Neural cell (in vitro differentiated cells): ENCODE data around the gene OTX2. TPM values are rescaled to one million over a fixed set of nuclear protein-coding genes. Genes with fewer than 3 reads are reported as not detected.

ENCODE experiments used
- H2AFZ ChIP-seq: fragments of 200-600, 300-800 bp; sonication (generic), shearing (Covaris generic); 2 replicates; pipeline ENCODE4 v1.6.0; 2014; ENCODE audit warnings: low read depth, mild to moderate bottlenecking, antibody characterized with exemption, low read length, moderate library complexity
- H3F3A ChIP-seq: fragments of 200-600 bp; shearing (Covaris generic); 2 replicates; pipeline ENCODE4 v1.6.1; 2016; ENCODE audit warnings: mild to moderate bottlenecking, moderate library complexity, mixed read lengths, antibody characterized with exemption, low read length; ENCODE audit not compliant: insufficient read depth, poor library complexity, severe bottlenecking
- H3K27ac ChIP-seq: fragments of 200-600, 300-800 bp; sonication (generic), shearing (Covaris generic); 2 replicates; pipeline ENCODE4 v1.5.1; 2014; ENCODE audit warnings: mild to moderate bottlenecking, low read length, moderate library complexity
- H3K27me3 ChIP-seq: fragments of 300-800, 200-600 bp; sonication (generic), shearing (Covaris generic); 2 replicates; pipeline ENCODE4 v1.6.0; 2014; ENCODE audit warnings: mild to moderate bottlenecking, low read depth, low read length, moderate library complexity; ENCODE audit not compliant: insufficient read depth
- H3K36me3 ChIP-seq: fragments of 300-800, 200-600 bp; sonication (generic), shearing (Covaris generic); 2 replicates; pipeline ENCODE4 v1.5.1; 2014; ENCODE audit warnings: mild to moderate bottlenecking, antibody characterized with exemption, low read length, moderate library complexity; ENCODE audit not compliant: insufficient read depth
- H3K4me2 ChIP-seq: fragments of 300-800, 200-600 bp; sonication (generic), shearing (Covaris generic); 2 replicates; pipeline ENCODE4 v1.6.0; 2014; ENCODE audit warnings: mild to moderate bottlenecking, low read length
- H3K4me3 ChIP-seq: fragments of 300-800, 200-600 bp; sonication (generic), shearing (Covaris generic); 2 replicates; pipeline ENCODE4 v1.5.1; 2014; ENCODE audit warnings: mild to moderate bottlenecking, low read length, moderate library complexity
- H3K79me2 ChIP-seq: fragments of 200-600 bp; shearing (Covaris generic); replicated peaks from 2 replicates; pipeline ENCODE4 v1.6.0; 2014; ENCODE audit warnings: mild to moderate bottlenecking, low read length, moderate library complexity; ENCODE audit not compliant: insufficient read depth
- H3K9ac ChIP-seq: fragments of 300-800, 200-600 bp; sonication (generic), shearing (Covaris generic); 2 replicates; pipeline ENCODE4 v1.6.1; 2016; ENCODE audit warnings: mild to moderate bottlenecking, low read length, mixed read lengths
- H3K9me2 ChIP-seq: fragments of 200-600 bp; shearing (Covaris generic); 2 replicates; pipeline ENCODE4 v1.6.1; 2016; ENCODE audit warnings: mild to moderate bottlenecking, low read length, mixed read lengths; ENCODE audit not compliant: insufficient read depth
- H3K9me3 ChIP-seq: fragments of 200-600, 300-800 bp; sonication (generic), shearing (Covaris generic); 2 replicates; pipeline ENCODE4 v1.6.1; 2016; ENCODE audit warnings: mild to moderate bottlenecking, mixed run types, low read length, moderate library complexity, mixed read lengths
- H4K20me1 ChIP-seq: fragments of 200-600 bp; shearing (Covaris generic); 2 replicates; pipeline ENCODE4 v1.6.1; 2016; ENCODE audit warnings: mild to moderate bottlenecking, mixed run types; ENCODE audit not compliant: insufficient read depth
- CTCF ChIP-seq: fragments of 450-650 bp; IDR thresholded peaks from 2 replicates; pipeline ENCODE4 v1.5.1; 2014; ENCODE audit warnings: antibody characterized with exemption, mild to moderate bottlenecking, moderate library complexity; ENCODE audit not compliant: poor library complexity, severe bottlenecking
- EP300 ChIP-seq: fragments of 450-650 bp; conservative IDR thresholded peaks from 2 replicates; pipeline ENCODE4 v1.6.1; 2014; ENCODE audit warnings: antibody characterized with exemption, mild to moderate bottlenecking, moderate library complexity; ENCODE audit not compliant: poor library complexity, severe bottlenecking
- EZH2 ChIP-seq: fragments of 200-600, 300-800 bp; shearing (Covaris generic), sonication (generic); IDR thresholded peaks from 2 replicates; pipeline ENCODE4 v1.6.1; 2014; ENCODE audit warnings: antibody characterized with exemption, low read length, borderline replicate concordance, mild to moderate bottlenecking; ENCODE audit not compliant: insufficient read depth, poor library complexity, severe bottlenecking
- MXI1 ChIP-seq: fragments of 450-650 bp; conservative IDR thresholded peaks from 2 replicates; pipeline ENCODE4 v1.6.1; 2014; ENCODE audit warnings: antibody characterized with exemption, mild to moderate bottlenecking; ENCODE audit not compliant: poor library complexity, severe bottlenecking
- POLR2AphosphoS5 ChIP-seq: IDR thresholded peaks from 2 replicates; pipeline ENCODE4 v1.6.1; 2012
- RAD21 ChIP-seq: fragments of 450-650 bp; conservative IDR thresholded peaks from 2 replicates; pipeline ENCODE4 v1.6.1; 2014; ENCODE audit warnings: antibody characterized with exemption, mild to moderate bottlenecking, moderate library complexity
- SMC3 ChIP-seq: fragments of 450-650 bp; conservative IDR thresholded peaks from 2 replicates; pipeline ENCODE4 v1.6.1; 2014; ENCODE audit warnings: antibody characterized with exemption, mild to moderate bottlenecking, moderate library complexity; ENCODE audit not compliant: poor library complexity
- TAF1 ChIP-seq: IDR thresholded peaks from 2 replicates; pipeline ENCODE4 v1.6.1; 2012; ENCODE audit warnings: low read depth
- polyA plus RNA-seq: library from polyadenylated mRNA; depleted of rRNA; stranded (reverse); fragments of >200 nt; gene quantifications from 2 replicates; pipeline ENCODE4 v1.2.3, GENCODE V29; 2014
- TF ChIP-seq, protein P1 (sequence below): IDR thresholded peaks from 2 replicates; pipeline ENCODE4 v1.6.1; 2012; ENCODE audit warnings: borderline replicate concordance

Gene OTX2
- polyA plus RNA-seq, 1 donor from 2014 or later = 2.1 TPM

GRCh38 chr14:56798447-56799342 is 11.6 kb downstream of the OTX2 start:
- TF ChIP-seq MXI1 = no peak
- Histone ChIP-seq H3K4me3 (no peak overlapping the region), H3K9me2 (no peaks in the 10 kb centered on the region), H3K79me2 (peaks cover 21% of the 10 kb centered on the region), H3K27ac (no peak overlapping the region), H3K36me3 (no peaks in the 10 kb centered on the region), H2AFZ (no peak overlapping the region), H3K4me2 (no peak overlapping the region), H3K9ac (no peak overlapping the region), H3K9me3 (peaks cover 5% of the 10 kb centered on the region), H3F3A (no peaks in the 10 kb centered on the region), H4K20me1 (no peaks in the 10 kb centered on the region), H3K27me3 (peaks cover 65% of the 10 kb centered on the region)

- Histone ChIP-seq H3K4me2 (no peak overlapping the region), H3K9me3 (peaks cover 5% of the 10 kb centered on the region), H3K4me3 (no peak overlapping the region), H4K20me1 (no peaks in the 10 kb centered on the region), H3K36me3 (no peaks in the 10 kb centered on the region), H3F3A (no peaks in the 10 kb centered on the region), H3K27ac (no peak overlapping the region), H2AFZ (no peak overlapping the region), H3K9me2 (no peaks in the 10 kb centered on the region), H3K79me2 (peaks cover 21% of the 10 kb centered on the region), H3K9ac (no peak overlapping the region), H3K27me3 (peaks cover 65% of the 10 kb centered on the region)
- TF ChIP-seq EZH2 (no peak), EP300 (no peak), TAF1 (no peak), RAD21 (no peak), POLR2AphosphoS5 (no peak), CTCF (no peak), SMC3 (no peak), MXI1 (no peak)
- TF ChIP-seq, protein P1, sequence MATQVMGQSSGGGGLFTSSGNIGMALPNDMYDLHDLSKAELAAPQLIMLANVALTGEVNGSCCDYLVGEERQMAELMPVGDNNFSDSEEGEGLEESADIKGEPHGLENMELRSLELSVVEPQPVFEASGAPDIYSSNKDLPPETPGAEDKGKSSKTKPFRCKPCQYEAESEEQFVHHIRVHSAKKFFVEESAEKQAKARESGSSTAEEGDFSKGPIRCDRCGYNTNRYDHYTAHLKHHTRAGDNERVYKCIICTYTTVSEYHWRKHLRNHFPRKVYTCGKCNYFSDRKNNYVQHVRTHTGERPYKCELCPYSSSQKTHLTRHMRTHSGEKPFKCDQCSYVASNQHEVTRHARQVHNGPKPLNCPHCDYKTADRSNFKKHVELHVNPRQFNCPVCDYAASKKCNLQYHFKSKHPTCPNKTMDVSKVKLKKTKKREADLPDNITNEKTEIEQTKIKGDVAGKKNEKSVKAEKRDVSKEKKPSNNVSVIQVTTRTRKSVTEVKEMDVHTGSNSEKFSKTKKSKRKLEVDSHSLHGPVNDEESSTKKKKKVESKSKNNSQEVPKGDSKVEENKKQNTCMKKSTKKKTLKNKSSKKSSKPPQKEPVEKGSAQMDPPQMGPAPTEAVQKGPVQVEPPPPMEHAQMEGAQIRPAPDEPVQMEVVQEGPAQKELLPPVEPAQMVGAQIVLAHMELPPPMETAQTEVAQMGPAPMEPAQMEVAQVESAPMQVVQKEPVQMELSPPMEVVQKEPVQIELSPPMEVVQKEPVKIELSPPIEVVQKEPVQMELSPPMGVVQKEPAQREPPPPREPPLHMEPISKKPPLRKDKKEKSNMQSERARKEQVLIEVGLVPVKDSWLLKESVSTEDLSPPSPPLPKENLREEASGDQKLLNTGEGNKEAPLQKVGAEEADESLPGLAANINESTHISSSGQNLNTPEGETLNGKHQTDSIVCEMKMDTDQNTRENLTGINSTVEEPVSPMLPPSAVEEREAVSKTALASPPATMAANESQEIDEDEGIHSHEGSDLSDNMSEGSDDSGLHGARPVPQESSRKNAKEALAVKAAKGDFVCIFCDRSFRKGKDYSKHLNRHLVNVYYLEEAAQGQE = no peak
These were observed 12.5 kb downstream of the OTX2 start for GRCh38 chr14:56797569-56798446.
